Fibroblast of lung (primary cell): Measurements from ENCODE around the gene LPGAT1. TPM values are rescaled to one million over a fixed set of nuclear protein-coding genes. Genes with fewer than 3 reads are reported as not detected.

Source experiments
- DNase-seq, 2 donors: peaks; one replicate each; pipeline versions ENCODE4 v3.0.0 to v3.0.0-alpha.2; 2010; ENCODE audit warnings: low read depth in 2 of 2
- H2AFZ ChIP-seq: 2 replicates; pipeline ENCODE4 v1.5.1; 2012; ENCODE audit warnings: low read length, control low read depth, inconsistent platforms
- H3K27ac ChIP-seq: 2 replicates; pipeline ENCODE4 v1.5.1; 2011; ENCODE audit warnings: low read length, control low read depth; ENCODE audit not compliant: insufficient read depth
- H3K27me3 ChIP-seq: 2 replicates; pipeline ENCODE4 v1.5.1; 2011; ENCODE audit warnings: mild to moderate bottlenecking, low read length; ENCODE audit not compliant: control insufficient read depth, insufficient read depth
- H3K36me3 ChIP-seq: 2 replicates; pipeline ENCODE4 v1.5.1; 2011; ENCODE audit warnings: low read length; ENCODE audit not compliant: control insufficient read depth, insufficient read depth
- H3K4me1 ChIP-seq: 2 replicates; pipeline ENCODE4 v1.5.1; 2011; ENCODE audit warnings: low read length; ENCODE audit not compliant: control insufficient read depth, insufficient read depth; ENCODE audit errors: extremely low read depth
- H3K4me2 ChIP-seq: 2 replicates; pipeline ENCODE4 v1.5.1; 2011; ENCODE audit warnings: low read length, control low read depth; ENCODE audit not compliant: insufficient read depth; ENCODE audit errors: extremely low read depth
- H3K4me3 ChIP-seq, 4 experiments: fragments of 200-600 bp in 1 of 4; sonication (generic) in 1 of 4; replicated peaks in 1 of 4; 2 replicates each; pipeline ENCODE4 v1.5.1; 2011 to 2016; ENCODE audit warnings: low read length in 4 of 4, low read depth in 3 of 4, mild to moderate bottlenecking in 3 of 4, control low read depth in 2 of 4, inconsistent platforms in 1 of 4, mixed read lengths in 1 of 4; ENCODE audit not compliant: insufficient read depth in 1 of 4; ENCODE audit errors: control extremely low read depth in 1 of 4
- H3K79me2 ChIP-seq: 2 replicates; pipeline ENCODE4 v1.5.1; 2012; ENCODE audit warnings: mild to moderate bottlenecking, low read length, inconsistent platforms; ENCODE audit not compliant: control insufficient read depth, insufficient read depth
- H3K9ac ChIP-seq: 2 replicates; pipeline ENCODE4 v1.5.1; 2011; ENCODE audit warnings: mild to moderate bottlenecking, low read length, control low read depth; ENCODE audit not compliant: insufficient read depth
- H3K9me3 ChIP-seq: 2 replicates; pipeline ENCODE4 v1.5.1; 2012; ENCODE audit warnings: low read depth, low read length; ENCODE audit not compliant: control insufficient read depth, insufficient read depth
- H4K20me1 ChIP-seq: 2 replicates; pipeline ENCODE4 v1.5.1; 2011; ENCODE audit warnings: low read length; ENCODE audit not compliant: control insufficient read depth, insufficient read depth; ENCODE audit errors: extremely low read depth
- CTCF ChIP-seq, 2 donors: IDR thresholded peaks in 1 of 2; conservative IDR thresholded peaks in 1 of 2; 1 replicate in 1 of 2; 2 replicates in 1 of 2; pipeline ENCODE4 v1.5.1; 2011 to 2012; ENCODE audit warnings: low read length in 2 of 2, control low read depth in 1 of 2, inconsistent platforms in 1 of 2, low read depth in 1 of 2, mild to moderate bottlenecking in 1 of 2
- EZH2 ChIP-seq: IDR thresholded peaks from 2 replicates; pipeline ENCODE4 v1.5.1; 2012; ENCODE audit warnings: low read length, control low read depth, mild to moderate bottlenecking; ENCODE audit errors: missing control alignments
- polyA plus RNA-seq, 2 donors: library from polyadenylated mRNA; depleted of rRNA in 1 of 2; stranded (reverse) in 1 of 2; unstranded in 1 of 2; fragments of >200 nt; gene quantifications; 2 replicates each; pipeline ENCODE4 v1.2.1, GENCODE V29; 2011 to 2012; ENCODE audit warnings: missing spikeins in 1 of 2
- total RNA-seq: library from RNA; depleted of rRNA; stranded (reverse); fragments of >200 nt; gene quantifications from 2 replicates; pipeline ENCODE4 v1.2.1, GENCODE V29; 2014

Gene LPGAT1
- total and polyA plus RNA-seq, 2 donors (not counting 1 experiment from before 2014, with no cell fraction given) = 20.7 to 34.7 TPM

- Histone ChIP-seq H3K4me2 (no peak overlapping the region), H3K9me3 (no peaks in the 10 kb centered on the region), H3K27ac (no peak overlapping the region), H3K4me3 (no peak overlapping the region), H3K4me1 (no peaks in the 10 kb centered on the region), H3K79me2 (no peaks in the 10 kb centered on the region), H3K9ac (no peak overlapping the region), H3K36me3 (no peaks in the 10 kb centered on the region), H3K27me3 (peaks cover 2% of the 10 kb centered on the region), H2AFZ (no peak overlapping the region), H4K20me1 (no peaks in the 10 kb centered on the region)
- DNase-seq = peak in 1 of 2 donors; percentile 5
- no peak for TF ChIP-seq EZH2
- TF ChIP-seq CTCF (conservative IDR thresholded peaks at IDR 0.05 in 1 of 2, IDR thresholded peaks at IDR 0.05 in 1 of 2; ENCODE audit: low read depth in 1 of 2, low read length in 2 of 2) = no peak
These were observed 12.0 kb upstream of the LPGAT1 start for GRCh38 chr1:211842518-211842917.

GRCh38 chr1:211839106-211839505, 8.5 kb upstream of the LPGAT1 start:
- Histone ChIP-seq H3K27ac (no peak overlapping the region), H3K4me1 (no peaks in the 10 kb centered on the region), H3K9ac (no peak overlapping the region), H3K9me3 (no peaks in the 10 kb centered on the region), H3K27me3 (peaks cover 2% of the 10 kb centered on the region), H3K79me2 (no peaks in the 10 kb centered on the region), H3K36me3 (no peaks in the 10 kb centered on the region), H2AFZ (no peak overlapping the region), H3K4me3 (no peak overlapping the region), H3K4me2 (no peak overlapping the region), H4K20me1 (no peaks in the 10 kb centered on the region)
- no peak for TF ChIP-seq EZH2
- TF ChIP-seq CTCF (conservative IDR thresholded peaks at IDR 0.05 in 1 of 2, IDR thresholded peaks at IDR 0.05 in 1 of 2; ENCODE audit: low read depth in 1 of 2, low read length in 2 of 2) = no peak
- no peak for DNase-seq

- Histone ChIP-seq H3K9me3 (no peaks in the 10 kb centered on the region), H2AFZ (no peak overlapping the region), H3K27ac (no peak overlapping the region), H3K27me3 (no peaks in the 10 kb centered on the region), H4K20me1 (no peaks in the 10 kb centered on the region), H3K79me2 (peaks cover 2% of the 10 kb centered on the region), H3K4me1 (no peaks in the 10 kb centered on the region), H3K4me2 (no peak overlapping the region), H3K36me3 (no peaks in the 10 kb centered on the region), H3K9ac (no peak overlapping the region), H3K4me3 (no peak overlapping the region)
- TF ChIP-seq EZH2 = no peak
- TF ChIP-seq CTCF (conservative IDR thresholded peaks at IDR 0.05 in 1 of 2, IDR thresholded peaks at IDR 0.05 in 1 of 2; ENCODE audit: low read depth in 1 of 2, low read length in 2 of 2) = no peak
- DNase-seq = no peak
These were observed 2.7 kb upstream of the LPGAT1 start for GRCh38 chr1:211833174-211833820.
